ENCODE data around the gene APC2. TPM values are rescaled to one million over a fixed set of nuclear protein-coding genes. Genes with fewer than 3 reads are reported as not detected.
"Not testable (repeated sequence)": the region's sequence is repeated elsewhere in the genome, so short reads cannot be mapped to it uniquely, and the experiment has no call there.

The APC2 gene
- total and polyA plus RNA-seq, 12 donors, result 0.06 to 12.9 (median 0.77) TPM

DNA sequence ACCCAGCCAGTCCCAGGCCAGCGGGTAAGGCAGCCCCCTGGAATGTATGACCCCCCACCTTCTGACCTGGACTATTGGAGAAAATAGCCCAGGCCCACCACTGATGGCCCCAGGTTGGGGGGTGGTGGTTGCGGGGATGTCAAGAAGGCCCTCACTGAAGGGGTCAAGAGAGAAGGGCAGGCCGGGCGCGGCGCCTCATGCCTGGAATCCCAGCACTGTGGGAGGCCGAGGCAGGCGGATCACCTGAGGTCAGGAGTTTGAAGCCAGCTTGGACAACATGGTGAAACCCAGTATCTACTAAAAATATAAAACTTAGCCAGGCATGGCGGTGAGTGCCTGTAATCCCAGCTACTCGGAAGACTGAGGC lies 64.4 kb downstream of the APC2 start:
- peaks cover 22% of the 10 kb centered on the region for H3K27me3 ChIP-seq
- H3K4me1 ChIP-seq (replicated peaks in 1 of 2), result peaks cover 4 to 7% of the 10 kb centered on the region in 2 donors
- no peak for TF ChIP-seq POLR2A (IDR thresholded peaks at IDR 0.05)
- TF ChIP-seq, protein P1, sequence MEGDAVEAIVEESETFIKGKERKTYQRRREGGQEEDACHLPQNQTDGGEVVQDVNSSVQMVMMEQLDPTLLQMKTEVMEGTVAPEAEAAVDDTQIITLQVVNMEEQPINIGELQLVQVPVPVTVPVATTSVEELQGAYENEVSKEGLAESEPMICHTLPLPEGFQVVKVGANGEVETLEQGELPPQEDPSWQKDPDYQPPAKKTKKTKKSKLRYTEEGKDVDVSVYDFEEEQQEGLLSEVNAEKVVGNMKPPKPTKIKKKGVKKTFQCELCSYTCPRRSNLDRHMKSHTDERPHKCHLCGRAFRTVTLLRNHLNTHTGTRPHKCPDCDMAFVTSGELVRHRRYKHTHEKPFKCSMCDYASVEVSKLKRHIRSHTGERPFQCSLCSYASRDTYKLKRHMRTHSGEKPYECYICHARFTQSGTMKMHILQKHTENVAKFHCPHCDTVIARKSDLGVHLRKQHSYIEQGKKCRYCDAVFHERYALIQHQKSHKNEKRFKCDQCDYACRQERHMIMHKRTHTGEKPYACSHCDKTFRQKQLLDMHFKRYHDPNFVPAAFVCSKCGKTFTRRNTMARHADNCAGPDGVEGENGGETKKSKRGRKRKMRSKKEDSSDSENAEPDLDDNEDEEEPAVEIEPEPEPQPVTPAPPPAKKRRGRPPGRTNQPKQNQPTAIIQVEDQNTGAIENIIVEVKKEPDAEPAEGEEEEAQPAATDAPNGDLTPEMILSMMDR (IDR thresholded peaks at IDR 0.05), result no peak
- no peak overlapping the region for H3K4me3 ChIP-seq
- 57 to 82% (median 73%) methylated on average over 7 to 10 of the region's 10 CpGs for WGBS, 4 donors
- no peak for DNase-seq
- H3K9me3 ChIP-seq (replicated peaks in 1 of 3), result no peaks in the 10 kb centered on the region
- intact Hi-C loops (cut with DNase I), result loop anchor here in 1 of 2 donors (10.0 kb wide), 1 partner anchor 229 kb away; the partner anchor contains the start of gene EFNA2
- no peak overlapping the region for H3K27ac ChIP-seq
- H3K36me3 ChIP-seq (replicated peaks in 1 of 2), result no peaks in the 10 kb centered on the region

DNA sequence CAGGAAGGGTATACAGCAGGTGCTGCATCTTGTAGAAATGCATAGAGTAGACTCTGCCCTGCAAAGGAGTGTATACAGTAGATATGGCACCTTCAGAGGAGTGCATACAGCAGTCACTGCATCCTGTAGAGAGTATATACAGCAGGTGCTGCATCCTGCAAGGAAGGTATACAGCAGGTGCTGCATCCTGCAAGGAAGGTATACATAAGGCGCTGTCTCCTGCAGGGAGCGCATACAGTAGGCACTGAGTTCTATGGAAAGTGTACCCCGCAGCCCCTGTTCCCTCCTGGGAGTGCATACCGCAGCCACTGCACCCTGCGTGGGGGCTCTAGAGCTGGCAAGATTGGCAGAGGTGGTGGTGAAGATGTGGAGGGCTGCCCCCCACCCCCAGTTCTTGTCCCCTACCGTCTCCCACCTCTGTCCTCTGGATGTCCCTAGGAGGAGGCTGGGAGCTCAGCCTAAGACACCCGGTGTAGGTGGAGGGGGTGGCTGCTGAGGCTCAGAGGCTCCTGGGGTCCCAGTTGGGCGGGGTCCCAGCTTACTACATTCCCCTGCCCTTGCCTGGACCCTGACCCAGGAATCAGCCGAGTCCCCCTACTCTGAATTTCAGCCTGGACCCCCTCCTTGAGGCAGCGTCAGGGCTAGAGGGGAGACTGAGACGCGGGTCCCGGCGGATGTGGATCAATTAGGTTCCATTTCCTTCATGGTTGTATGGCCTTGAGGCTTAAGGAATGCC lies 65.2 kb downstream of the APC2 start:
- Histone ChIP-seq H3K4me1 (replicated peaks in 1 of 2) (peaks cover 4 to 7% of the 10 kb centered on the region in 2 donors), H3K36me3 (replicated peaks in 1 of 2) (no peaks in the 10 kb centered on the region), H3K27me3 (peaks cover 22% of the 10 kb centered on the region), H3K4me3 (no peak overlapping the region), H3K27ac (no peak overlapping the region), H3K9me3 (replicated peaks in 1 of 3) (no peaks in the 10 kb centered on the region)
- TF ChIP-seq POLR2A (IDR thresholded peaks at IDR 0.05), result no peak
- TF ChIP-seq, protein P1 (IDR thresholded peaks at IDR 0.05), result no peak
- 62 to 83% (median 70%) methylated on average over 8 to 14 of the region's 14 CpGs for WGBS, 4 donors
- intact Hi-C loops (cut with DNase I), result loop anchor here in 1 of 2 donors (10.0 kb wide), 1 partner anchor 230 kb away; the partner anchor contains the start of gene EFNA2
- DNase-seq, result no peak

DNA sequence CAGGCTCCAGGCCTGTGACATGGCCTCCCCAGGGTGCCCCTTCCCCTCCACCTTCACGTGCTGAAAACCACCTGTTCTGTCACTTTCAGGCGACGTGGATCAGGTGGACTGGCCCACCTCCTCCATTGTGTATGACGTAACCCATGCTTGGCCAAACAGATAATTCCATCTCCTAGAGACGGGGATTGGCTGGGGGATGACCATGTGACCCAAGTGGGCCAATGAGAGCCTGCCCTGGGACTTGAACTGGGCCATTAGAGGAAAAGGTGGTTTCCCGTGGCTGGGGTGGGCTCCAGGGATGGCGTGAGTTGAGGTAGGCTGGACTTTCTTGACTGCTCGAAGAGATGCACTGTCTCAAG lies 66.5 kb downstream of the APC2 start:
- Histone ChIP-seq H3K4me1 (replicated peaks in 1 of 2) (peaks cover 4 to 7% of the 10 kb centered on the region in 2 donors), H3K36me3 (replicated peaks in 1 of 2) (no peaks in the 10 kb centered on the region), H3K27me3 (peaks cover 22% of the 10 kb centered on the region), H3K9me3 (replicated peaks in 1 of 3) (no peaks in the 10 kb centered on the region), H3K4me3 (no peak overlapping the region), H3K27ac (no peak overlapping the region)
- WGBS, 4 donors, result 60 to 85% (median 79%) methylated on average over 8 of the region's 8 CpGs
- DNase-seq, result no peak
- no peak for TF ChIP-seq POLR2A (IDR thresholded peaks at IDR 0.05)
- TF ChIP-seq, protein P1 (IDR thresholded peaks at IDR 0.05), result no peak
- intact Hi-C loops (cut with DNase I), result loop anchor here in 1 of 2 donors (10.0 kb wide), 1 partner anchor 232 kb away; the partner anchor contains the start of gene EFNA2

DNA sequence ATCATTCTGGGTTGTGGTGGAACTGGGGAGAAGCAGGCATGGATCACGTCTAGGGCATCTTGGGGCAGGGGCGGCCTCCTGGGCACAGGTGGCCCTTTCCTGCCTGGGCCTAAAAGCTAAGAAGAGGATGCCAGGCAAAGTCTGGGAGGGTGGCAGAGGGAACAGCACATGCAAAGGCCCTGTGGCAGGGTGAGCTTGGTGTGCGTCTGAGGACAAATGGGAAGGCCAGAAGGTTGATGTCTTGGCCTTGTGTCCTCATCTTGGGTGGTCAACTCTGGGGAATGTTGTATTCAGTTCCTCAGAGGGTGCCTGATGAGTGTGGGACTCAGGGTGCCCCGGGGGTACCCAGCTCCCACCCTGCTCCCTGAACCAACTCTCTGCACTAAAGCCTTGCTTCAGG lies 68.5 kb downstream of the APC2 start:
- H3K27me3 ChIP-seq, result peaks cover 25% of the 10 kb centered on the region
- H3K4me1 ChIP-seq (replicated peaks in 1 of 2), result peaks cover under 1 to 3% of the 10 kb centered on the region in 2 donors
- TF ChIP-seq POLR2A (IDR thresholded peaks at IDR 0.05), result no peak
- no peaks in the 10 kb centered on the region for H3K9me3 ChIP-seq (replicated peaks in 1 of 3)
- DNase-seq, result no peak
- H3K36me3 ChIP-seq (replicated peaks in 1 of 2), result no peaks in the 10 kb centered on the region
- 84 to 85% (median 84%) methylated on average over 3 to 4 of the region's 4 CpGs for WGBS, 4 donors
- H3K4me3 ChIP-seq, result no peak overlapping the region
- no peak overlapping the region for H3K27ac ChIP-seq
- intact Hi-C loops (cut with DNase I), result loop anchor here in 1 of 2 donors (10.0 kb wide), 1 partner anchor 234 kb away; the partner anchor contains the start of gene EFNA2

DNA sequence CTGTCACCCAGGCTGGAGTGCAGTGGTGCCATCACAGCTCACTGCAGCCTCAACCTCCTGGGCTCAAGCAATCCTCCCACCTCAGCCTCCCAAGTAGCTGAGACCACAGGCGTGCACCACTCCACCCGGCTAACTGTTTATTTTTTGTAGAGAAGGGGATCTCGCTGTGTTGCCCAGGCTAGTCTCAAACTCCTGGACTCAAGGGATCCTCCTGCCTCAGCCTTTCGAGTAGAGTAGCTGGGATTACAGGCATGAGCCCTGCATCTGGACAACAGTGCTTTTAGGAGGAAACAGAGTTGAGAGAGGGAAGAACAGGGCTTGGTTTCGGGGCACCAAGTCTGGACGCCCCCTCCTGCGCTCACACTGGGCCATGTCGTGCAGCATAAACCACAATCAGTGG lies 69.9 kb downstream of the APC2 start:
- not testable (repeated sequence) for H3K4me3 ChIP-seq; DNase-seq; H3K27ac ChIP-seq; H3K9me3 ChIP-seq (replicated peaks in 1 of 3); H3K36me3 ChIP-seq (replicated peaks in 1 of 2); H3K4me1 ChIP-seq (replicated peaks in 1 of 2)
- WGBS, 4 donors, result 63 to 91% (median 85%) methylated on average over 6 to 8 of the region's 8 CpGs
- peaks cover 25% of the 10 kb centered on the region for H3K27me3 ChIP-seq
- intact Hi-C loops (cut with DNase I), result loop anchor here in 1 of 2 donors (10.0 kb wide), 1 partner anchor 235 kb away; the partner anchor contains the start of gene EFNA2
